ENCODE data around the gene DAAM1.

GRCh38 chr14:59336098-59336497 is 147.6 kb downstream of the DAAM1 start:
- no peak for TF ChIP-seq TARDBP (IDR thresholded peaks at IDR 0.05)
- no peak for TF ChIP-seq BHLHE40 (IDR thresholded peaks at IDR 0.05; ENCODE audit: borderline replicate concordance)
- no peak for TF ChIP-seq PKNOX1 (IDR thresholded peaks at IDR 0.05)
- no peak for TF ChIP-seq FOXA1 (IDR thresholded peaks at IDR 0.05)
- no peak for TF ChIP-seq FOXM1 (IDR thresholded peaks at IDR 0.05; ENCODE audit: borderline replicate concordance)
- no peak for TF ChIP-seq ELF4 (IDR thresholded peaks at IDR 0.05)
- no peak for TF ChIP-seq HDGF (IDR thresholded peaks at IDR 0.05; ENCODE audit: borderline replicate concordance)
- no peak for TF ChIP-seq SP1 (IDR thresholded peaks at IDR 0.05)
- no peak for TF ChIP-seq ZNF384 (IDR thresholded peaks at IDR 0.05)
- no peak for TF ChIP-seq NFRKB (IDR thresholded peaks at IDR 0.05)
- no peak for TF ChIP-seq FOXK2 (IDR thresholded peaks at IDR 0.05)

Measured in HEK293T (cell line).